ENCODE results near the gene CNEP1R1.

DNA sequence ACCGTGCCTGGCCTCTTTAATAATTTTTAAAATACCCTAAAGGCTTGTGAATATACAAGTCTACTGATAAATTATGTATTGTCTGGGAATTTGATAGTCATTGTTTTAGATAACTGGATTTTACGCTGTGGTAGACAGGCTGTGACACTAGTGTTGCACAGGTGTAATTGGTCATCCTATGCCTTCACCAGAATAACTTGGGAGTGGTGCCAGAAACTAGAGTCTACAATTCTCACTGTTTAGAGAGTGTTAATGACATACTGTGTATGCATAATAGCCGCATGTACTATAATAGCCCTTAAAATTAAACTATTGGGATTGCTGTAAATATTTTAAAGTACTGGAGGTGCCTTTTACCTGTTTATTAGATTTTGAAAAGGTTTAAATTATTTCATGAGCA is 11.4 kb downstream of the CNEP1R1 start:
- TF ChIP-seq GATA3 (IDR thresholded peaks at IDR 0.05; ENCODE audit: low read depth, low read length) (no peak), GATA2 (IDR thresholded peaks at IDR 0.05; ENCODE audit: low read depth, low read length) (no peak)

All from SH-SY5Y (cell line).